ENCODE measurements around the gene PRSS56.

PRSS56 gene

DNA sequence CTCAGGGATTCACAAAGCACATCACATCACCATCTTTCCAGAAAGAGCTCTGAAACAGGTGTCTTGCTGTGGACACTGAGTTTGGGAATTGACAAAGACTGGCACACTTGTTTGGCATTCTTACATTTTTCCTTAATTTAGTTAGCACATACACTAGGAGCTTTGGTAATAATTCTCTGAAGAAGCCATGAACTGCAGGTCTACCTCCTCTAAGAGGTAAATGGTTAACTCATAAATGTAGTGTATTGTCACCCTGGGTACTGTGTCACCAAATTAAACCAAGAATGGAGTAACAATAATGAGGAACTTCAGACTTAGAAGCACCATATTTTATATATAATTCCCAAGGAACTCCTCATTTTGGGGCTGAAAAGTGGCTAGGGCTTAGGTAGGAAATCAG, 52.9 kb downstream of the PRSS56 start:
- DNase-seq (ENCODE audit: low spot score): no peak

GRCh38 chr2:232573771-232574435, 53.7 kb downstream of the PRSS56 start:
- no peak for DNase-seq (ENCODE audit: low spot score)

DNA sequence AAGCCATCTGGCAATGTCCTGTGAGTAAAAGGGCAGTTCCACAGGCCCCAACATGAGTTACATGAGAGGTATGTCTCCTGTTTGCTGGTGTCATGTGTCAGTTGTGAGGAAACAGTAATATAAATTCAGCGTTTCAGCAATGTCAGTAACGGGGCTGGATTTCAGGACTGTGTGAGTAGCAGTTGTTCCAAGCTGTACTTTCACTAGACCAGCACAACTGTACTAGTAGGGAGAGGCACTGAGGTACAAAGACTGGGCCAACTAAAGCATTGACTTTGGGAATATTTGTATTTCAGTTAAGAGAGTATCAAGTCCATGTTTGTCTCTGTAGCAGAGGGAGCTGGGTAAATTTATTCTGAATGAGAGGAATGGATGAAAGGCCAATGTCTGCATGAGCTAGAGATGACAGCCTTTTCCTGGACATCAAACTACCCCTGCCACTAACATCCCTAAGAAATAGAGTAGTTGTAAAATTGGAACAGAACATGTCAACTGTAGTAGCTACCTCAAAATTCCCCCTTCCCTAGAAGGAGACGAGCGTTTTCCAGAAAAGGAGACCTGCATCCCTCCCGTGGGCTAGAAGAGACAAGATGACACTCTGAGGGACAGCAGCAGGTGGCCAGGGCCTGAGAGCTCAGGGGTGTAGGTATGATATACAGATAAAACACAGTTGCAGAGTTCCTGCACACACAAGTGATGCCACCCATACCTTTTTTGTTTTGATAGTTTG, 54.7 kb downstream of the PRSS56 start:
- no peak for DNase-seq (ENCODE audit: low spot score)
